Neural progenitor cell (in vitro differentiated cells): Measurements from ENCODE around the gene TXK.

Source experiments
- CTCF ChIP-seq: fragments of 200-600 bp; sonication (generic); IDR thresholded peaks from 2 replicates; pipeline ENCODE4 v1.5.1; 2017; ENCODE audit warnings: antibody characterized with exemption, mild to moderate bottlenecking
- EZH2 ChIP-seq: fragments of 200-600 bp; sonication (generic); IDR thresholded peaks from 2 replicates; pipeline ENCODE4 v1.6.1; 2017; ENCODE audit warnings: antibody characterized with exemption, mild to moderate bottlenecking, moderate library complexity

- TF ChIP-seq CTCF (no peak), EZH2 (no peak)
Observed at GRCh38 chr4:48078862-48079655, 55.0 kb downstream of the TXK start.
